Kidney glomerular epithelial cell (primary cell): Measurements from ENCODE around the gene VEGFB.

Experiments
- DNase-seq: peaks from one replicate; lab custom pipeline; 2025; lab: John Stamatoyannopoulos, UW

VEGFB gene

DNA sequence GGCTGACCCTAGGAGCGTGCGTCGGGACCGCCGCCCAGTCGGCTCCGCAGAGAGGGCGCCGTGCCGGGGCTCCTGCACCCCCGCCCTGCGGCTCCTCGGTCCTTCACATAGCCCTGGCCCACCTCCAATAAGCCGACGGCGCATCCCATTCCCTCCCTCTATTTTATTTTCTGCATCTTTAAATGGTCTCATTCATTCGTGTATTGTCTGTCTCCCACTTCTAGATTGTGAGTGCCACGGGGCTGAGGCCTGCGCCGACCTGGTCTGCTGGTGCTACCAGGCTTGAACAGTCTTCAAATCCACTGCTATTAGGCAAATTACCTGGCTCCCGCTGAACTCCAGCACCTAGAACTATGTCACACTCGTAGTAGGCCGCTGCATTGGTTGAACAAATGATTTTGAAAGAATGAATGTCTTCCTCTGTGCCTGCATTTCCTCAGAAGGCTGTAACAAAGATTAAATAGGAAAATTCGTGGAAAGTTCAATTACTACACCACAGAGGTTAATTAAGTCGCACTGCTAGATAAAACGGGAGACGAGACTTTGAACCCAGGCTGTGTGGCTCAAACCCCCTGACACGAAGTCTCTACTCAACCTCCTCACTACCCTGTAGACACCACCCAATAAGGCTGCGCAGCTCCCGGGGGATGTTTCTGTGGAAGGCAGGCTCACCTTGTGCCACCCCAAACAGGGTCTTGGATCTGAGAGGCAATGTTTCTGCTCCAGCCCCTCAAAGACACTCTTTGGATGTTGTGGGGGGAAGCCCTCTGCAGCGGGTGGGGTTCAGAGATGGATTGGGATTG is 13.5 kb downstream of the VEGFB start:
- no peak for DNase-seq

DNA sequence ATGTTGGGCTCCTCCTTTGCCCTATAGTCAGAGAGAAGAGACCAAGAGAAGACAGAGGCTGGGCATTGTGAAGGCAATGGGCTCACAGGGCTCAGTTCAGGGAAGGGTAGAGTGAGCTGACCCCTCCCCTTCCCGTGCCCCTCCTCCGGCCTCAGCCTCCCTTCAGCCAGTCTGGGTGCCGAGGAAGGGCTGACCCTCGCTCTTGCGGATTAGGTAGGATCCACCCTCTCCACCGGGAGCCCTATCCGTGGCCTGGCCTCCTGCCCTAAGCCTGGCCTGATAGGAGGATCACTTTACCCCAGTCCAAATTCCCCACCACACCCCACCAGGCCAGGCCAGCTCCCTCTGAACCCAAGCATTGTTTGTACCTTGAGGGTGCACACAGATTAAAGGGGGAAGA is 14.2 kb downstream of the VEGFB start:
- DNase-seq = no peak

DNA sequence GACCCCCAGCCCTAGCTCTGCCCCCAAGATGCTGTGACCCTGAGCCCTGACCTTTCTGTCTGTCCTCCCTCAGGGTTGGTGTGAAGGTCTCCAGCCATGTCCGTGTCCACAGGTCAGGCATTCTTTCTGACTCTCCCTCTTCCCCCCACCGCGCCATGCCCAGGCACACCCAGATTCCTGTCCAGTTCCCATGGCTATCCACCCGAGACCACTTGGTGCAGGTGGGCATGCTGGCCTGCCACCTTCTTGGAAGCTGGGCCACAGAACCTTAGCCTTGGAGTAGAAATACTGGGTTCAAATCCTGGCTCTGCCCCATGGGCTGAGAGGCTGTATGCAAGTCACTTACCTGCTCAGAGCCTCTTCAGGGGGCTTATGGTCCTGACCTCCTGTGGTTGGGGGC is 14.7 kb downstream of the VEGFB start:
- no peak for DNase-seq

DNA sequence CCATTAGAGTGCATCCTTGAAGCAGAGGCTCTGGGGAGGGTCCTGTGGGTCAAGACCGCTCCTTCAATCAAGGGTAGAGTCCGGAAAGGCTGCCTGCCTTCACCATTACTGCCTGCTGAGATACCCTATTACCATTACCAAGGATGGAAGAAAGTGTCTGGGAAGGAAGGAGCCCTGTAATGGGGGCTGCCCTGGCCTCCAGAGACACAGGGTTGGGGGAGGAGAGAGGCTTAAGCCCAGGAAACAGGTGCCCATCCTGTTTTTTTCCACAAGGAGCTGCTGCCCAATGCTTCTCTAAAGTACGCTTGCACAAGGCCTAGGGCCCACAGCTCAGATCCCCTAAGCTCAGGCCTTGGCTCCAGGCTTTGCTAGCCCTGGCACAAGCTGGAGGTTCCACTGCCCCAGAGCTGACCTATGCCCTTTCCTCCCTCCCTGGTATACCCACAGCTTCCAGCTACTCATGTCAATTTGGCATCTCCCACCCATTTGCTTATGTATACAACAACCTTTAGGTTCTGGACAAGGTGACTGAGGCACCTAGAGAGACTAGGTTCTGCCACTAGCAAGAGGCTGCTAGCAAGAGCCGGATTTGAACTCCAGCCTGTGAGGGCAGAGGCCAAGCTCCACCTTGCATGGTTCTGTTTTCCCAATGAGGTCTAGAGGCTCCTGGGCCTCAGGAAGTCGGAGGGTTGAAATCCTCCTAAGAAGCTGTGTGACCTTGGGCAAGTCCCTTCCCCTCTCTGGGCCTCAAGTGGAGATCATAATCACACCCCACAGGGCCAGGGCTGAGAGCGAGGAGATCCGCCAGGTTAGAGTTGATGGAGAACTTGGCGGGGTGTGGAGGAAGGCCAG is 15.4 kb downstream of the VEGFB start:
- DNase-seq = no peak

DNA sequence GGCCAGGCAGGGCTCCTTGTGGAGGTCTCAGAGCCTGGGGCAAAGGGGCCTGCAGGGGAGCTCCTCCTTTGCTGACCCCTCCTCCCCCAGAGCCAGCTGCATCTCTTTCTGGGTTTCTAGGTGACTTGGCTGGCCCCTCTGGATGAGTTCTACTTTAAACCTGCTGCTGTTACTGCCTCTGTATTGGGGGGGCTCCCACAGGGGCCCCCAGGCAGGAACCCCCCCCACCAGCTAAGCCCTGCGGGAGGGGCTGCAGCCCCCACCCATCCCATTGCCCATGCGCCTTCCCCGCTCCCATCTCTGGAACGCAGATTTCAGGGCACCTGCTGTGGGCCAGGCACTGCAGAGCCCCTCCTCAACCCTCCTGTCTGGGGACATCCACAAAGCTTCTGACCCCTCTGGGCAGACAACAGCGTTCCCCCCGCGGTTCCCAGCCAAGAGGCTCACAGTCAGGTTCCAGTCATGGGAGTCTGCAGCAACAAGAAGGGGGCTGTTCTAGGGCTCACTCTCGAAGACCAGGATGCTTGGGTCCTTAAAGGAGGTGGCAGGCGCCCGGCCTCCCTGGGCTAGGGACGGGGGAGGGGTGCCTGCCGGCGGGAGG is 16.1 kb downstream of the VEGFB start:
- no peak for DNase-seq

DNA sequence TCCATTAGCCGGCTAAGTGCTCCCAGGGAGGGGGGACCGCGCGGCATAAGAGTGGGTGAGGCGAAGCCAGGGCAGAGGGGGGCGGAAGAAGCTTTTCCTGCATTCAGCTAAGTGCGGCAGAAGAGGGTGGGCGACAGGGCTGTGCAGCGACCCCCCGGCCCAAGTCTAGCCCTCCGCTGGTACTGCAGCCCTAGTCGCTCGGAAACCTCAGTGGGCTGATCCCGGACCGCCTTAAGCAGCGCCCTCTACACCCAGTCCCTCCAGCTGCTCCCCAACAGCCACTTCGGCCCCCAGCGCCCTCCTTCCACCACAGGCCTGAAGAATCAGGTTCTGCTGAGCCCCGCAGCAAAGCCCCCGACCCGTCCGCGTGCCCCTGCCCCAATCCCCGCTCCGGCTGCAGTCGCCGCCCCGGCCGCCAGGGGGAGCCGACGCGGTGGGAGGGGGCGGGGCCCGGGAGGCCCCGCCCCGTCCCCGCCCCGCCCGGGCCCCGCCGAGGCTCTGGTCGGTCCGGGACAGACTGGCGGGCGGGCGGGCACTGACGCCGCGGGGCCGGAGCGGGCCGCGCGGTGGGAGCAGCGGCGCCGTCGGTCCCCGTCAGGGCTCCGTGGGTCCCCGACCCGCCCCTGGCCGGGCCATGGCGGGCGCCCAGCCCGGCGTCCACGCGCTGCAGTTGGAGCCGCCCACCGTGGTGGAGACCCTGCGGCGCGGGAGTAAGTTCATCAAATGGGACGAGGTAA is 16.8 kb downstream of the VEGFB start, which contains the start of gene PLCB3:
TSS of gene PLCB3 (plus strand) at position 515 of the 737 bp plus-strand sequence. CDS start at position 635, 120 bp downstream.
- no peak for DNase-seq

DNA sequence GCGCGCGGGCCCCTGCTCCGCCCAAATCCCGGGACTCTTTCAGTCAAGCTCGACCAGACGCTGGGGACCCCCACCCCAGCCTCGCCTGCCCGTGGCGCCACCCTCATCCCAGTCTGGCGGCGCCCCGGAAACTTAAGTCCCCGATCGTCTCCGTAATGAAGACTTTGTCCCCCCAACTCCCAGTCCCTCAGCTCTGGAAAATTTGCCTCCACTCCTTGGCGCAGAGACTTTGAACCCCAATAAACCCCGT is 17.3 kb downstream of the VEGFB start:
- no peak for DNase-seq

DNA sequence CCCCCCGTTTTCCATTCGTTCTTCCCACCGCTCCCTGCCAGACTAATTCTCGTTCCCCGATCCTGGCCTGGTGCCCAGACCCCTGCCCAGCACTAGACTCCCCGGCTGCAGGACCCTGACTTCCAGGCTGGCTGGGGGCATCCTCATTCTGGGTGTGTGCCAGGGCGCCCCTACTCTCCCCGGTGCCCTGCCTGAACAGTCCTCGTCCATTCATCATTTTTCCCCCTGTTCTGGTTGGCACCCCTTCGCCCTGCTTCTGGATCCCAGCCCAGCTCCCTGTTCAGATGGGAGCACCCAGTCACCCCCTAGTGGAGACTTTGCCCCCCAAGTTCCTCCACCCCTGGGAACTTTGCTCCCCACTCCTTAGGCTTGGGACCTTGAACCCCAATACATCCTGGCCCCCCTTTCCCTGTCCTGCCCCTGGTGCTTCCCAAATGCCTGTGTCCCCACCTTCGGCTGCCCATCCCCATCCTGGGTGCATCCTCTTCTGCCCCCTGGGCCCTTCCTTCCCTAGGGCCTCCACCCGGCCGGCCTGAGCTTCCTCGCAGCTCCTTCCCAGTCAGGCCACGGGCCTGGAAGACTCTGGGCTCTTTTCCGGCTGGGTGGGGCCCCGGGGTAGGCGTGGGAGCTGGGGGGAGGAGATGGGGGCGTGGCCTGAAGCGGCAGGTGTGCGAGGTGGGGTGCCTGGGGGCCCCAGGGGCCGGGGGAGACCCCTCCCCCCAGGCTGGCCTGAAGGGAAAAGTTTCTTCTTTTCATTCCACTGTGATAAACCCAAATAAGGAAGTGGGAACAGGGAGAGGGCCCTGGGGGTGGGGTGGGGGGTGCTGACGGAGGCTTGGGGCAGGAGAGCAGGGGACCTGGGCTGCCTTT is 17.9 kb downstream of the VEGFB start:
- DNase-seq = no peak

DNA sequence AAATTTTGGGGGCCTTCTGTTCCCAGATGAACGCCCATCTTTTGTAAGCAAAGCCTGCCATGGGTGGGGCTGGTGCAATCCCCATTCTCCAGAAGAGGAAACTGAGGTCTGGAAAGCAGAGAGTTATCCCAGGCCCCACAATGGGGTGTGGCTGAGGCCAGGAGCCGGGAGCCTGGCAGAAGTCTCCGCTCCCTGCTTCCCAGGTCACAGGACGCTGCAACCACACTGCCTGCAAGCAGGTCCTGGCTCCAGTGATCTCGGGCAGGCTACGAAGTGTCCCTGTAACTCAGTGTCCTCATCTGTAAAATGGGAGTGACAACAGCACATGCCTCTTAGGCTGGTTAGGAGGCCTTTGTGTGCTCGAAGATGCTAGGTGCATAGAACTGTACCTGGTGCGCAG is 18.7 kb downstream of the VEGFB start:
- no peak for DNase-seq

DNA sequence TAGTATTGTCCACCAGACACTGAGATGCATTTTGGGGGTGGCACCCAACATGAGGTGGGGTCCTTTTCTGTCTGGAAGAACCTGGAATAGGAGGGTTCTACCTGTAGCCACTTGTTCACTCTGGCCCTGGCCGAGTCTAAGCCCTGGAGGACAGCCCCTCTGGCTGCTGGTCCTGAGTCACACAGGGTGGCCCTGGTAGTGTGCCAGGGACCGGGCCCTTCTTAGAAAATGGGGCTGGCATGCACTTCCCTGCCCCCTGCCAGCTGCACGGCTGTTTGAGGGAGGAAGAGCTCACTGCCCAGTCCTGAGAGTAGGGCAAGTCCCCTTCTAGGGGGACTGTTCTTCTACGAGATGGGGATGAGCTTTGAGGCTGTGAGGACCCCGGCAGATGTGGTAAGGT is 19.1 kb downstream of the VEGFB start:
- no peak for DNase-seq

DNA sequence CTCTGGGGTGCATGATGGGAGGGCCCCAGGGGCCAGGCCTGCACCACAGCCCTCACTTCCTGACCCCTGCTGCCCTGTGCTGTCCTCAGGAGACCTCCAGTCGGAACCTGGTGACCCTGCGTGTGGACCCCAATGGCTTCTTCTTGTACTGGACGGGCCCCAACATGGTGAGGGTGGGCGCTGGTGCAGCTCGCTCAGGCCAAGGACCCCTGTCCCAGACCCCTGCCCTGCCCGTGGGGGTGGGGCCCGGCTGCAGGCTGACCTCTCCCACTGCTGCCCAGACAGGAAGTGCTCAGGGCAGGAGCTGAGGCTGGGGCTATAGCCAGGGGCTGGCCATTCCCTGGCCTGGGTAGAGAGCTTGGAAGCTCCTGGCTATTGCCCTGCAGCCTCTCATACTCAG is 19.9 kb downstream of the VEGFB start:
- DNase-seq = no peak

DNA sequence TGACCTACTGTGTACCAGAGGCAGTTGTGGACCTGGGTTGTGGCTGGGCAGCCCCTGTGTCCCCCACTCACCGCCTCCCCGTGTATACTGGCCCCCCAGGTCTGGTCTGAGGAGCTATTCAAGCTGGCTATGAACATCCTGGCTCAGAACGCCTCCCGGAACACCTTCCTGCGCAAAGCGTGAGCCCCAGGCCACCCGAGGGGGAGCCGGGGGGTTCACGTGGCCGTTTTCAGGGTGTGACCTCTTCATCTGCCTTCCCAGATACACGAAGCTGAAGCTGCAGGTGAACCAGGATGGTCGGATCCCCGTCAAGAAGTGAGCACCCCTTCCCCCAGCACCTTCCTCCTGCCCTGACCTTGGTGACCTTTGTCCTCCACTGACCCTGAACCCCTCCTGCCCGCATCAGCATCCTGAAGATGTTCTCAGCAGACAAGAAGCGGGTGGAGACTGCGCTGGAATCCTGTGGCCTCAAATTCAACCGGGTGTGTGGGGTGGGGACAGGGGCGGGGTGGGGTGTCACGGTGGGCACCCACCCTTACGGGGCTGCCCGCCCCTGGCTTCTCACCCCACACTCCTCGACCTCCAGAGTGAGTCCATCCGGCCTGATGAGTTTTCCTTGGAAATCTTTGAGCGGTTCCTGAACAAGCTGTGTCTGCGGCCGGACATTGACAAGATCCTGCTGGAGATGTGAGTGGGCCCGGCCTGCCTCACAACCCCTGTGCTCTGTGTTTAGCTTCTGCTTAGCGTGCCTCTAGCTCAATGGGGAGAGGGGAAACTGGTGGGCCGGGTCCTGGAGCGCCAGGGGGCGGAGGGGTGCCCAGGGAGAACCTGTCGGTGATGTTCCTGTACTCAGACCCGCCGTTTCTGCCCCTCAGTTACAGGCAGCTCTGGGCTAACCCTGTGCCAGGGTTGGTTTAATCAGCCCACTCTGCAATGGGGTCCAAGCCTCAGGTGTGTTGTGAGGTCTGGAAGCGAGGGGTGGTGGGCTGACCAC is 21.0 kb downstream of the VEGFB start:
- DNase-seq = no peak

DNA sequence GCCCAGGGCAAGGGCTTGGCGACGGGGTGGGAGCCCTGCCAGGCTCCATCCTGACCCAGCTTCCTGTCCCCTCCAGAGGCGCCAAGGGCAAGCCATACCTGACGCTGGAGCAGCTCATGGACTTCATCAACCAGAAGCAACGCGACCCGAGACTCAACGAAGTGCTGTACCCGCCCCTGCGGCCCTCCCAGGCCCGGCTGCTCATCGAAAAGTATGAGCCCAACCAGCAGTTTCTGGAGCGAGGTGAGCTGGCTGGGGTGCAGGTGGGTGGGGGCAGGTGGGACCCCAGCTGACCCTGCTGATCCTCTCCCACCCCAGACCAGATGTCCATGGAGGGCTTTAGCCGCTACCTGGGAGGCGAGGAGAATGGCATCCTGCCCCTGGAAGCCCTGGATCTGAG is 21.9 kb downstream of the VEGFB start:
- DNase-seq = no peak

DNA sequence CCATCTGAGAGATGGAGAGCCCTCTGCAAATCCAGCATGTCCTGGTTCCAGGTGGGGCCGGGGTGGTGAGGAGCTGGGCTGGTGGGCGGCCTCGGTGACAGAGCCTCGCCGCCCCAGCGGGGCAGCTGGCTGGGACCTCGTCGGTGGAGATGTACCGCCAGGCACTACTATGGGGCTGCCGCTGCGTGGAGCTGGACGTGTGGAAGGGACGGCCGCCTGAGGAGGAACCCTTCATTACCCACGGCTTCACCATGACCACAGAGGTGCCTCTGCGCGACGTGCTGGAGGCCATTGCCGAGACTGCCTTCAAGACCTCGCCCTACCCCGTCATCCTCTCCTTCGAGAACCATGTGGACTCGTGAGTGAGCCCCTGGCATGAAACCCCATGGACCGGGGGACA is 24.0 kb downstream of the VEGFB start:
- DNase-seq = no peak

DNA sequence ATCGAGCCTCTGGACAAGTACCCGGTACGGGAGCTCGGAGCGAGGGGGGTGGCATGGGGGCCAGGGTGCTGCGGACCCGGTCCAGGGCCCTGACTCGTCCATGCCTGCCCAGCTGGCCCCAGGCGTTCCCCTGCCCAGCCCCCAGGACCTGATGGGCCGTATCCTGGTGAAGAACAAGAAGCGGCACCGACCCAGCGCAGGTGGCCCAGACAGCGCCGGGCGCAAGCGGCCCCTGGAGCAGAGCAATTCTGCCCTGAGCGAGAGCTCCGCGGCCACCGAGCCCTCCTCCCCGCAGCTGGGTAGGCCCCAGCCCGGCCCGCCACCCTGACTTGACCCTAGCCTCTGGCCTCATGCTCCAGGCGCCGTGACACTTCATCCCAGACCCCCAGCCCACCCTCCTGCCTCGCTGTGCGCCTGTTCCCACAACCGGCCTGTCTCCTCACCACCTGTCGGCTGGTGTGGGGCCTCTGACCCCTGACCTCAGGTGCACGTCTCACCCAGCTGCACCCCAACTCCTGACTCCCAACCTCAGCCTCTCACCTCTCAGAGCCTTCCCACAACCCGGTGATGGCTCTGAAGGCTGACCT is 24.7 kb downstream of the VEGFB start:
- DNase-seq = no peak

DNA sequence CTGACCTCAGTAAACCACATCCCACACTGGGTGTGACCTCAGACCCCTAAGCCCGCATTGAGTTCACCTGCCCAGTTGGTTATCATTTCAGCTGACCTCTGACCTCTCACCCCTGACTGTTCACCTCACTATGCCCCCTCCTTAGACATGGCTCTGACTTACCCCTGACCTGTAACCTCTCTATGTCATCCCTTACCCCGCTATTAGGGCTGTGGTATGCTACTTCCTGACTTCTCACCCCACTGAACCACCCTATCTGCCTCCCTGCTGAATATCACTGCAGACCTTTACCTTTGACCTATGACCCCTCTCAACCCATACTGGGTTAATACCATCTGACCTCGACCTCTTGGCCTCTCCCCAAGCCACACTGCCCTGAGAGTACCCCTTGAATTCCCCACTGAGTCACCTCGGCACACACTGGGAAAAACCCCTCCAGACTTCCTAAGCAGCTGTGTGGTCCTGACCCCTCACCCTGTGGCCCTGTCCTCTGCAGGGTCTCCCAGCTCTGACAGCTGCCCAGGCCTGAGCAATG is 25.2 kb downstream of the VEGFB start:
- DNase-seq = no peak

DNA sequence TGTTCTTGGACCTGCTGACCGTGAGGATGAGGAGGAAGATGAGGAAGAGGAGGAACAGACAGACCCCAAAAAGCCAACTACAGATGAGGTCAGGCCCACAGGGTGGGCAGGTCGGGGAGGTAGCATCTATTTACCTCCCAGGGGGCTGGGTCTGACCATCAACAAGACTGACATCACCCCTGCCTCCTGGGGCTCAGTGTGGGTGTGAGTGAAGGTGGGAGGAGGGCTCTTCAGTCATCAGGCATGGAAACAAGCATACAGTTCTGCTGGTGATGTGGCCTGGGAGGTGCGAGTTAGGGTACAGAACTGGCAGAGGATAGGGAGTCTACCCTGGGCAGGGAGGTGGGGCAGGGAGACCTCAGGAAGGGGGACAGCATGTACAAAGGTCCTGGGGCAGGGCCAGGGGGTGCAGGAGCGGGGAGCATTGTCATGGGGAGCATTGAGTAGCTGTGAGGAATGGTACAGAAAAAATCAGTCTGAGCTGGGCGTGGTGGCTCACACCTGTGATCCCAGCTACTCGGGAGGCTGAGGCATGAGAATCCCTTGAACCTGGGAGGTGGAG is 25.8 kb downstream of the VEGFB start:
- no peak for DNase-seq

DNA sequence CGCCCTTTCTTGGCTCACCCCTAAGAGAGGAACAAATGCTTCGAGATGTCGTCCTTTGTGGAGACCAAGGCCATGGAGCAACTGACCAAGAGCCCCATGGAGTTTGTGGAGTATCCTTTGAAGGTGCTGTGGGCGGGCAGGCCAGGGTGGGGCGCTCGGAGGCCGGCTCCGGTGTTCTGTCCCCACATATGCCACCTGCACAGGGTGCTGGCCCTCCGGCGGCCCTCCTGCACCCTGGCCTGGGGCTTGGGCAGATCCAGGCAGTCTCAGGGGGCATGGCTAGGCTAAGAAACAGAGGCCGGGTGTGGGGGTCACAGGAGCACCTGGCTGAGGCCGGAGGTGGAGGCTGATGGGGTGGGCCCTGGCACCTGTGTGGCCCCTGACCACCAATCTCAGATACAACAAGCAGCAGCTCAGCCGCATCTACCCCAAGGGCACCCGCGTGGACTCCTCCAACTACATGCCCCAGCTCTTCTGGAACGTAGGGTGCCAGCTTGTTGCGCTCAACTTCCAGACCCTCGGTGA is 27.2 kb downstream of the VEGFB start:
- no peak for DNase-seq
